Kidney epithelial cell (primary cell): ENCODE results near the gene DIP2A. TPM values are rescaled to one million over a fixed set of nuclear protein-coding genes. Genes with fewer than 3 reads are reported as not detected.
A peak's percentile ranks its signal among the peaks of the same experiment; 100 is the strongest.
"Not testable (repeated sequence)": the region's sequence is repeated elsewhere in the genome, so short reads cannot be mapped to it uniquely, and the experiment has no call there.

ENCODE experiments used
- DNase-seq: peaks from one replicate; pipeline ENCODE4 v3.0.0-alpha.2; 2010; ENCODE audit warnings: low read depth
- H3K27me3 ChIP-seq: 2 replicates; pipeline ENCODE4 v1.6.0; 2011; ENCODE audit warnings: low read length; ENCODE audit not compliant: control insufficient read depth, insufficient read depth
- H3K36me3 ChIP-seq: 2 replicates; pipeline ENCODE4 v1.5.1; 2011; ENCODE audit warnings: low read length; ENCODE audit not compliant: control insufficient read depth, insufficient read depth
- H3K4me3 ChIP-seq: 2 replicates; pipeline ENCODE4 v1.5.1; 2011; ENCODE audit warnings: low read depth, mild to moderate bottlenecking, control low read depth, low read length
- total RNA-seq: library from RNA; depleted of rRNA; stranded (reverse); fragments of >200 nt; gene quantifications from 2 replicates; pipeline ENCODE4 v1.2.3, GENCODE V29; 2015
- TF ChIP-seq, protein P1 (sequence below): IDR thresholded peaks from 2 replicates; pipeline ENCODE4 v1.5.1; 2011; ENCODE audit warnings: mild to moderate bottlenecking, moderate library complexity, low read length, control low read depth, inconsistent platforms; ENCODE audit not compliant: insufficient read depth, poor library complexity, severe bottlenecking

DIP2A gene
- total RNA-seq, 1 donor from 2014 or later: 16.0 TPM

DNA sequence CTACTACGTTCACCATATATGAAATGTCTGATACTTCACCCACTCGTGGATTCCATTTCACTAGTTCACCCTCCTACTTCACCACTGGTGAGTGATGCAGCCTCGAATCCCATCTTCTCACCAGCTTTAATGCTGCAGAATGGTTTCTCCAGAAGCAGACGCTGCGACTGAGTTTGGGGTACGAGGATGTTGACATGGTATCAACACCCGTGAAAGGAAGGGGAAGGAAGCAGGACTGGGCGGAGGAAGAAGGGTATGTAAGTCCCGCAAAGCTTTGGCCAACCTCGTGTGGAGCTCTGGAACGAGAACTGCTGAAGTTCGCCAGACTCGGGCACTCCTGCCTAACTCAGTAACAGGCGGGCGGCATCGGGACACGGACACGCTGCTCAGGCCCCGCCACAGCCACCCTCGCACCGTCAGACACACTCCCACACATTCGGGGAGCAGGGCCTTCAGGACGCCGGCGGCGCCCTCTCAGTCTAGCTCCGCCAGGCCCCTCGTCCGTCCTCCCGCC lies 833 bp upstream of the DIP2A start:
- Histone ChIP-seq H3K36me3 (no peaks in the 10 kb centered on the region), H3K27me3 (no peaks in the 10 kb centered on the region), H3K4me3 (peak overlapping the region; percentile 71)
- DNase-seq: no peak
- TF ChIP-seq, protein P1, sequence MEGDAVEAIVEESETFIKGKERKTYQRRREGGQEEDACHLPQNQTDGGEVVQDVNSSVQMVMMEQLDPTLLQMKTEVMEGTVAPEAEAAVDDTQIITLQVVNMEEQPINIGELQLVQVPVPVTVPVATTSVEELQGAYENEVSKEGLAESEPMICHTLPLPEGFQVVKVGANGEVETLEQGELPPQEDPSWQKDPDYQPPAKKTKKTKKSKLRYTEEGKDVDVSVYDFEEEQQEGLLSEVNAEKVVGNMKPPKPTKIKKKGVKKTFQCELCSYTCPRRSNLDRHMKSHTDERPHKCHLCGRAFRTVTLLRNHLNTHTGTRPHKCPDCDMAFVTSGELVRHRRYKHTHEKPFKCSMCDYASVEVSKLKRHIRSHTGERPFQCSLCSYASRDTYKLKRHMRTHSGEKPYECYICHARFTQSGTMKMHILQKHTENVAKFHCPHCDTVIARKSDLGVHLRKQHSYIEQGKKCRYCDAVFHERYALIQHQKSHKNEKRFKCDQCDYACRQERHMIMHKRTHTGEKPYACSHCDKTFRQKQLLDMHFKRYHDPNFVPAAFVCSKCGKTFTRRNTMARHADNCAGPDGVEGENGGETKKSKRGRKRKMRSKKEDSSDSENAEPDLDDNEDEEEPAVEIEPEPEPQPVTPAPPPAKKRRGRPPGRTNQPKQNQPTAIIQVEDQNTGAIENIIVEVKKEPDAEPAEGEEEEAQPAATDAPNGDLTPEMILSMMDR: no peak

DNA sequence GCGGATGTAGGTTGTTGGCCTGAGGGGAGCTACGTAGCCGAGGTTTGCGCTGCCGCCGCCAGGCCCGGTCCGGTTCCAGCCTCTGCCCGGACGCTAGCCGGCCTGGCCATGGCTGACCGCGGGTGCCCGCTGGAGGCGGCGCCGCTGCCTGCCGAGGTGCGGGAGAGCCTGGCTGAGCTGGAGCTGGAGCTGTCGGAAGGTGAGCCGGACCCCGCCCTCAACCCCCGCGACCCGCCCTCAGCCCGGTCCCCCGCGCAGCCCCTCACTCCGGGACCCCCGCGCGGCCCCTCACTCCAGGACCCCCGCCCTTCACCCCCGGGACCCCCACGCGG lies 299 bp downstream of the DIP2A start:
- TF ChIP-seq, protein P1: no peak
- H3K27me3 ChIP-seq: no peaks in the 10 kb centered on the region
- no peak for DNase-seq
- H3K36me3 ChIP-seq: no peaks in the 10 kb centered on the region
- H3K4me3 ChIP-seq: peak overlapping the region; percentile 91

DNA sequence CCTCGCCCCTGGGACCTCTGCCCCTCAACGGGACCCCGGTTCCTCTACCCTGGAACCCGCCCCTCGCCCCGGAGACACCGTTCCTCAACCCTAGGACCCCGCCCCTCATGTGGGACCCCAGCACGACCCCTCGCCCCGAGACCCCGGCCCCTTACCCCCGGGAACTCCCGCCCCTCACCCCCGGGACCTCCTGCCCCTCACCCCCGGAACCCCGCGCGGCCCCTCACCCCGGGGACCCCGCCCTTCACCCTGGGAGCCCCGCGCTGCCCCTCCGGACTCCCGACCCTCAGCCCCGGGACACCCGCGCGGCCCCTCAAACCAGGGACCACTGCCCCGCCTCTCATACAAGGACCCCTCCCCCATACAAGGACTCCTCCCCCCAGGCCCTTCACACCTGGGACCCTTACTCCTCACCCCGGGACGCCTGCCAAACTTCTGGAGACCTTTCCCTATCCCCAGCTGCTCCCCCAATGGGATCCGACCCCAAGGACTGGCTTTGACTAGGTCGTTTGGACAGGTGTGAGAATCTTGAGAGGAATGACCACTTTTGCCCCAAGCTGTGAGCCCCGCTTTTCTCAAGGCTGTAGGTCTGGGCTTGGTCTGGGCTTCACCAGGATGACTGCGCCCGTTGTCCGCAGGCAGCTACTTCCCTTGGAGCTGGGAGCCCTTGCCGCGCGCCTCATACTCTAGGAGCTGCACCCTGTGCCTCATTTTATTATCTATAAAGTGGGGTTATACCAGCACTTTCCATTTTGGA lies 843 bp downstream of the DIP2A start:
- TF ChIP-seq, protein P1: no peak
- no peaks in the 10 kb centered on the region for H3K27me3 ChIP-seq
- H3K36me3 ChIP-seq: no peaks in the 10 kb centered on the region
- peak overlapping the region; percentile 91 for H3K4me3 ChIP-seq
- DNase-seq: no peak

DNA sequence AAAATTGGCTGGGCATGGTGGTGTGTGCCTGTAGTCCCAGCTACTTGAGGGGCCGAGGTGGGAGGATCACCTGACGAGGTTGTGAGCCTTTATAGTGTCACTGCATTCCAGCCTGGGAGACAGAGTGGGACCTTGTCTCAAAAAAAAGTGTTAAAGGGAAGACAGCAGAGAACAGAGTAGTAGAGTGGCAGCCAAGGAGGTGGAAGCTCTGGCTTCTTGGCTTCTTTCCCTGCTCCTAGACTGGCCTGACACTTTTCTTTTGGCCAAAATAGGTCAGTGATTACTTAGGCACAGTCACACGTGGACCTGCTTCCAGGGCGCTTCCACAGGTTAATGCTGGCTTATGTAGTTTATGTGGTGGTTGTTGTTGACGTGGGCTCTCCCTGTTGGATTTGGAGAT lies 3.2 kb downstream of the DIP2A start:
- no peak for DNase-seq
- TF ChIP-seq, protein P1: no peak
- no peak overlapping the region for H3K4me3 ChIP-seq

DNA sequence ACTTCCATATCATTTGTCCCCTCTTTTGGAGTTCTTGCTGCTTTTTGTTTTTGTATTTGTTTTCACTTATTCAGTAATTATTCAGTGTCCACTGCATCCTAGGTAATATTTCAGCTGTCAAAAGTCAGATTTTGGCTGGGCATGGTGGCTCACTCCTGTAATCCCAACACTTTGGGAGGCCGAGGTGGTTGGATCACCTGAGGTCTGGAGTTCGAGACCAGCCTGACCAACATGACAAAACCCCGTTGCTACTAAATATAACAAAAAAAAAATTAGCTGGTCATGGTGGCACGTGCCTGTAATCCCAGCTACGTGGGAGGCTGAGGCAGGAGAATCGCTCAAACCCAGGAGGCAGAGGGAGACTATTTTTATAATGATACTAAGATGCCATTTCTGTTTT lies 6.5 kb downstream of the DIP2A start:
- H3K36me3 ChIP-seq, DNase-seq, H3K27me3 ChIP-seq, H3K4me3 ChIP-seq: not testable (repeated sequence)

More for the DNA sequence above, 3.2 kb downstream of the DIP2A start:
- no peaks in the 10 kb centered on the region for H3K27me3 ChIP-seq
- no peaks in the 10 kb centered on the region for H3K36me3 ChIP-seq

DNA sequence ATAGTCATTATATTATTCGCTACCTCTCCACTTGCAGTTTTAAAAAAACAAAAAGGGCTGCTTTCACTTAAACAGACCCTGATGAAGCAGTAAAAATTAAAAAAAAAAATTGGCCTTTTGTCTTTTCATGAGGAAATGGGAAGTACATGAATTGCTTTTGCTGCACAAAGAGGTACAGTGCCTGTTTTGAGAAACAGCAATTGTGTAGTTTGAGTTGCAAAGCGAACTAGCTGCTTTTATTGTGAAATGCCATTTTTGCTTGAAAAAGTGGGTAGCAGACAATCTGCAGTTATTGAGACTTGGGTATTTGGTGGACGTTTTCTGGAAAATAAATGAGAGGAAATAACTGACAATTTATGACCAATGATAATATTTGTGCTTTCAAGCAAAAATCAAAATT lies 7.0 kb downstream of the DIP2A start:
- H3K4me3 ChIP-seq: no peak overlapping the region
- no peak for DNase-seq
- TF ChIP-seq, protein P1: no peak
- no peaks in the 10 kb centered on the region for H3K27me3 ChIP-seq
- no peaks in the 10 kb centered on the region for H3K36me3 ChIP-seq
